C4-2B (cell line): ENCODE data around the gene MORN1.

Source experiments
- H3K27ac ChIP-seq: fragments of 450-650 bp; 2 replicates; pipeline ENCODE4 v1.5.1; 2017
- ZFX ChIP-seq: fragments of 450-650 bp; IDR thresholded peaks from 2 replicates; pipeline ENCODE4 v1.6.1; 2017
- TF ChIP-seq, protein P1 (sequence below): fragments of 450-650 bp; conservative IDR thresholded peaks from 2 replicates; pipeline ENCODE4 v1.5.1; 2017; ENCODE audit warnings: mild to moderate bottlenecking

MORN1 gene

DNA sequence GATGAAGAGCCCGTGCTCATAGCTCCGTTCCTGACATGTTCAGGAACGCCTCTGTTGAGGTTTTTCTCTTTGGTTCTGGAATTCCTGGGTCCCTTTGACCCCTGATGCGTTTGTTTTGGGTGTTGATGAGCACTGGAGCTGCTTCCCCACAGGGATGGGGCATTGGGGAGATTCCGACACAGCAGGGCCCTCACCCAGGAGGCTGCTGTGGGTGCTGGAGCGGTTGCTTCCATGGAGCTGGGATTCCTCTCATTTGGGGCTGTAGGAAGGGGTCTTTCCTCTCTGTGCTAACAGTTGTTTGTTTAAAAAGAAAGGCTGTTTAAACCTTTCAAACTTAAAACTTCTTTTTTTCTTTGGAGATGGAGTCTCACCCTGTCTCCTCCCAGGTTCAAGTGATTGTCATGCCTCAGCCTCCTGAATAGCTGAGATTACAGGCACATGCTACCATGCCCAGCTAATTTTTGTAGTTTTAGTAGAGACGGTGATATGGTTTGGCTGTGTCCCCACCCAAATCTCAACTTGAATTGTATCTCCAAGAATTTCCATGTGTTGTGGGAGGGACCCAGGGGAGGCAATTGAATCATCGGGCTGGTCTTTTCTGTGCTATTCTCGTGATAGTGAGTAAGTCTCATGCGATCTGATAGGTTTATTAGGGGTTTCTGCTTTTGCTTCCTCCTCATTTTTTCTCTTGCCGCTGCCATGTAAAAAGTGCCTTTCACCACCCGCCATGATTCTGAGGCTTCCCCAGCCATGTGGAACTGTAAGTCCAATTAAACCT lies 114.4 kb downstream of the MORN1 start:
- no peak overlapping the region for H3K27ac ChIP-seq
- TF ChIP-seq ZFX, result no peak
- TF ChIP-seq, protein P1, sequence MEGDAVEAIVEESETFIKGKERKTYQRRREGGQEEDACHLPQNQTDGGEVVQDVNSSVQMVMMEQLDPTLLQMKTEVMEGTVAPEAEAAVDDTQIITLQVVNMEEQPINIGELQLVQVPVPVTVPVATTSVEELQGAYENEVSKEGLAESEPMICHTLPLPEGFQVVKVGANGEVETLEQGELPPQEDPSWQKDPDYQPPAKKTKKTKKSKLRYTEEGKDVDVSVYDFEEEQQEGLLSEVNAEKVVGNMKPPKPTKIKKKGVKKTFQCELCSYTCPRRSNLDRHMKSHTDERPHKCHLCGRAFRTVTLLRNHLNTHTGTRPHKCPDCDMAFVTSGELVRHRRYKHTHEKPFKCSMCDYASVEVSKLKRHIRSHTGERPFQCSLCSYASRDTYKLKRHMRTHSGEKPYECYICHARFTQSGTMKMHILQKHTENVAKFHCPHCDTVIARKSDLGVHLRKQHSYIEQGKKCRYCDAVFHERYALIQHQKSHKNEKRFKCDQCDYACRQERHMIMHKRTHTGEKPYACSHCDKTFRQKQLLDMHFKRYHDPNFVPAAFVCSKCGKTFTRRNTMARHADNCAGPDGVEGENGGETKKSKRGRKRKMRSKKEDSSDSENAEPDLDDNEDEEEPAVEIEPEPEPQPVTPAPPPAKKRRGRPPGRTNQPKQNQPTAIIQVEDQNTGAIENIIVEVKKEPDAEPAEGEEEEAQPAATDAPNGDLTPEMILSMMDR, result no peak

DNA sequence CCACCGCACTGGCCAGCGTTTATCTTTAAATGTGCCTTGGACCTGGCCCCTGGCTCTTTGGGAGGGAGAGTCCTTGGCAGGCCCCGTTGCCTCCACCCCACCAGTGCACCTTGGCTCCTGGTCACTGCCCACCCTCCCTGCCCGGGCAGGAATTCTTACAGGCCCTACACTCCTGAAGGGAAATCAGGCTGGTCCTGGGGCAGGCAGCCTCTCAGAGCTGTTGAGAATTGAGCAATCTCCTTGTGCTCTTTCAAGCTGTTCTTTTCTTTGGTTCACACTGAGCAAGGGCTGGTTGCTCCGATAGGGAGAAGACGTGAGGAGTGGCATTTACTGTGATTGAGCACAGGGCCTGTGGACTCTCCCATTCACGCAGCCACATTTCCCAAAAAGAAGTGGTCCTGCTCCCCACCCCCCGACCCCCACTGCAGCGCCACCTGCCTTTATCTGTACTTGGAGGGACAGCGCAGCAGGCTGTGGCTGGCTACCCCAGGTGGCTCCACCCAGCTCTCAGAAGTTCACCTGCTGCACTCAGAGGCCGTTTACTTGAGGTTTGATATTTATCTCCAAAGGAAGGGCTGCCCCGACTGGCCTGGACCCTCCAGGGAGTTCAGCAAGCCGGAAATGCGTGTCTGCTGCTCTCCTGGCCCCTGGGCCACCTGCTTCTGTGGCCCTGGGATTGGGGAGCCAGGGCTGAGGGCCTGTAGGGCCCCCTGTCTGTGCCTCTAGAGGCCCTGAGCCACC lies 115.4 kb downstream of the MORN1 start:
- H3K27ac ChIP-seq, result no peak overlapping the region
- TF ChIP-seq, protein P1, result no peak
- no peak for TF ChIP-seq ZFX

DNA sequence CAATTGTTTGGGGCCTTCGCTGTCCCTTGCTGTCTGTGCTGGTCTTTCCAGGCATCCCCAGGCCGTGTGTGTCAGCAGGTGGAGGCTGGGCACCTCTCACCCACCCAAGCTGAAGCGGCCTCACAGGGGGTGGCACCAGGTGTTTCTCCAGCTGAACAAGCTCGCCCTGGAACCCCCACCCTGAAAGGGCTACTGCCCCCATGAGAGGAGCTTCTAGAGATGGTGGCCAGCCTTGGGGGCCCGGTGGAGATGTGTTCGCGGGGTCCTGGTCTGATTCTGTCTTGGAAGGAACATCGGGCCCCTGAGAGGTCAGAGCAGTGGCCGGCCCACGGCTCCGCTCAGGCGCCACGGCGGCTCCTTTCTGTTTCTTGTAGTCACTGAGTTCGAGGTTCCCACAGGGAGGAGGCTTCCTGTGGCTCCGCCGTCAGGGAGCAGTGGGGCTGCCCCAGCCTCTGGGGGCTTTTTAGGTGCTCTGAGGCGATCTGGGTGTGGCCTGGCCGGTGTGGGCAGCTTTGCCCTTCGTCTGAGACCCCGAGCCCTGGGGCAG lies 116.4 kb downstream of the MORN1 start:
- no peak overlapping the region for H3K27ac ChIP-seq
- TF ChIP-seq, protein P1, result no peak
- TF ChIP-seq ZFX, result no peak

DNA sequence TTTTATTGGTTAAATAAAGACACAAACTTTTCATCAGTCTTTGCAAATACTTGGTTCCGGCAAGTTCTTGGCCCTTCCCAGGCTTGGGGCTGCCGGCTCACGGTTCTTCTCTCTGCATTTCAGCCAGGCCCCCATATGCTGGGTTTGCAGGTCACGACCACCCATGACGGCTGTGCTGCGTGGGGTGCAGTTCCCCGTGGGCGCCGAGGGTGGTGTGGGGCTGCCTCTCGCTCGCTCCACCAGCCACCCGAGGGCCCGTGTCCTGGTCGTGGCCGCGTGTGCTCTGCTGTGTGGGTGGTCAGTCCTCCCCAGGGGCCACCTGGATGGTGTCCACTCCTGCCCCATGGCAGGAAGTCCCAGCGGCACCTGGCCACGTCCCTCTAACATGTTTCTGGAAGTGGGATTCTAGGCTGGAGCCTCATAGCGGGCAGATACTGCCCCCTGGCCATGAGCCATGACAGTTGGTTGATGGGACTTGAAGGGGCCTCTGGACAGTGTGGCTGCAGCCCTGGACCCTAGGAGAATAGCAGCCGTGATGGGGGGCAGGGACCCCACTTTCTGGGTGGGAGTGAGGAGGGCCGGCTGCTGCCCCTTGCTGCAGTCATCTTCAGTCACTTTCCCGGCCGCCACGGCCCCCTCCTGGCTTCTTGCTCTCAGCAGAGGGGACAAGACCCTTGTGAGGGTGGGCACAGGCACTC lies 117.0 kb downstream of the MORN1 start:
- TF ChIP-seq ZFX, result no peak
- TF ChIP-seq, protein P1, result no peak
- H3K27ac ChIP-seq, result no peak overlapping the region

DNA sequence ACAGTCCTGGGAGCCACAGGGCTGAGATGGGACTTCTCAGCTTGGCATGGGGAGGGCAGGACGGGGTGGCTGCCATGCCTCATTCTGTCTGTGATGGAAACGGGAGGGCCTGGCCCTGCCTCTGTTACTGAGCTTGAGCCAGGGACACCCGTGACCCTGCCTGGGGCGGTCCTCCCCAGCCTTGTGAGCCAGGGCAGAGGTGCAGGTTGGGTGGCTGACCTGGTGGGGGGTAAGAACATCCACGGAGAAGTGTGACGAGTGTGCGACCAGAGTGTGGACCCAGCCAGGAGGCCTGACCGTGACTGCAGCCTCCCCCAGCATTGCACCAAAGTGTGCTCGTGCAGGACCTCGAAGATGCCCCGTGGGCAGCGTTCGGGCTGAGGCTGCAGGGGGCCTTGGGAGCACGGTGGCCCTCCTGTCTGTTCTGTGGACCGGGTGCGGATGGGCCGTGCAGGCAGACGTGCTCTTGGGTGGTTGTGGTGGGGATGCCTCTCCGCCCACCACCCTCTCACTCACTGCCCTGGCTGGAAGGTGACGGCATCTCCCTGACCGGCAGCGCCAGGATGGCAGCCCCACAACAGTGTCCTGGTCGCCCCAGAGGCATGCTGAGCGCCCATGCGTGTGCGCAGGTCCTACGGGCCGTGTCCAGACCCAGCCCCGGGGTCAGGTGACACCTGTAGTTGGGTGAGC lies 117.8 kb downstream of the MORN1 start:
- no peak overlapping the region for H3K27ac ChIP-seq
- TF ChIP-seq ZFX, result no peak
- TF ChIP-seq, protein P1, result no peak

DNA sequence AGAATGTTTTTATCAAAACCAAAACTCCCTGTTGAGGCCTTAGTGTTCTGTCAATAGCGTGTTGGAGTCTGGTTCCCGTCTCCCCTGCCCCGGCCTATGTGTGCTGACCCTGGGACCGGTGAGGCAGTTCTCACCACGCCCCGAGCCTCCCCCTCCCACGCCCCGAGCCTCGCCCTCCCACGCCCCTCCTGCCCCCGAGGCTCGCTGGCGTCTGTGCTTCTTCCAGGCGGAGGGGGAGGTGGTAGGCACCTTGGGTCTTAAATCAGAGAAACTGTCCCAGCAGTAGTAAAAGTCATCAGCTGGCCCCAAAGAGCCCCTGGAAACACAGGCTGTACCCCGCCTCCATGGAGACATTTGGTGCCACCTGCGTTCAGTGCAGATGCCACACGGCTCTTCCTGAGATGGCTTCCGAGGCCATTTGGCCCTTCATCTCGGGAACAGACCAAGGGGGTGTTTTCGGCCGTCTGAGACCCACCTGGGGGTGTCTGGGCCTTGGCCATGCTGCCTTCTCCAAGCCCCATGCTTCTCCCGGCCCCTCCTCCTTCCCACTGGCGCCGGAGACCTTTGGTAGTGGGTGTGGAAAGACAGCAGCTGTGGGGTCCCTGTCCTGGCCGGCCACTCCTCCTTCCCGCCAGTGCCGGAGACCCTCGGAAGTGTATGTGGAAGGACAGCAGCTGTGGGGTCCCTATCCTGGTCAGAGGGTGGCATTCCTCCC lies 118.5 kb downstream of the MORN1 start:
- H3K27ac ChIP-seq, result no peak overlapping the region
- TF ChIP-seq ZFX, result no peak
- TF ChIP-seq, protein P1, result no peak
